ENCODE measurements around the gene OR6C68.

- no peak for TF ChIP-seq GATA2 (IDR thresholded peaks at IDR 0.05; ENCODE audit: low read depth, low read length)
- TF ChIP-seq GATA3 (IDR thresholded peaks at IDR 0.05; ENCODE audit: low read depth, low read length): no peak
These were observed at the start of gene OR6C68 for GRCh38 chr12:55492078-55492477.
